Inflammatory macrophage treated with lipopolysaccharide for 1 hour (primary cell): ENCODE measurements around the gene MXI1.

Source experiments
- DNase-seq, 2 donors: peaks; one replicate each; pipeline ENCODE4 v3.0.0-alpha.2; 2020 to 2022

The MXI1 gene

DNA sequence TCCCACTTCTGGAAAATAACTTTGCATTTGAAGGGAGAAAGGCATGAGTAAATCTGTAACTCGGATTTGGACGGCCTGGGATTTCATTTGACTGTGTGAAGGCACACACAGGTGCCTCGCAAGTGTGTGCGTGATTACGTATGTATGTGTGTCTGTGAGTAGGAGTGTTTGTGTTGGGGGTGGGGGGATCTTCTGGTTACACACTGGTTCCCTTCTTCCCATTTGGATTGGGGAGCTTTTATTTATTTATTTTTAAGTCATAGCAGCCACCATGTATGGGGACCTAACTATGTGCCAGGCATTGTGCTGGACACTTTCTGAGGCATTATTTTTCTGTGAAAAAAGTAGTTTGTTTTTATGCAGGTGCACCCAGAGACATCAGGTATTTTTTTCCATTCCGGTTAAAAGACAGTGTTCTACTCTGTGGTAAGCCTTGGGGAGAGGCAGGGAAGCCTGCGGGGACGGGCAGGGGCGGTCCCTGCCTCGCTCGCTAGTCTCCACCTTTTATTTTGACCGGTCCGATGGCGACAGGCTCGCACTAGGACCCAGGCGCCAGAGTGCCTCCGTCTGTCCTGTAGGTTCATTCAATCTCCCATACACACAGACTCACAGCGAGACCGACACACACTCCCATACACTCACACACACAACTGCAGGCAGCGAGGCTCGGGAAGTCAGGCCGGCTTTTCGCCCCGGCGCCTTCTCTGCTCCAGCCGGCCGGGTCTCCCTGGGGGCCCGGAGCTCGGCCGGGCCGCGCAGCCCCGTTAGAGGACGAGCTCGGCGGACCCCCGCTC, at the start of gene MXI1:
Gene MXI1, plus strand, starts transcription at position 595 of the 794 bp plus-strand sequence. CDS start 204 bp downstream, outside the sequence.
- peak; percentile 59 to 63 for DNase-seq

GRCh38 chr10:110158051-110159005, 49.1 kb upstream of the MXI1 start:
- DNase-seq = no peak

- DNase-seq = no peak
These were observed 47.3 kb upstream of the MXI1 start for GRCh38 chr10:110160081-110160480.

- DNase-seq = peak in 1 of 2 donors; percentile 39
These were observed 46.9 kb upstream of the MXI1 start for GRCh38 chr10:110160522-110160921.

DNA sequence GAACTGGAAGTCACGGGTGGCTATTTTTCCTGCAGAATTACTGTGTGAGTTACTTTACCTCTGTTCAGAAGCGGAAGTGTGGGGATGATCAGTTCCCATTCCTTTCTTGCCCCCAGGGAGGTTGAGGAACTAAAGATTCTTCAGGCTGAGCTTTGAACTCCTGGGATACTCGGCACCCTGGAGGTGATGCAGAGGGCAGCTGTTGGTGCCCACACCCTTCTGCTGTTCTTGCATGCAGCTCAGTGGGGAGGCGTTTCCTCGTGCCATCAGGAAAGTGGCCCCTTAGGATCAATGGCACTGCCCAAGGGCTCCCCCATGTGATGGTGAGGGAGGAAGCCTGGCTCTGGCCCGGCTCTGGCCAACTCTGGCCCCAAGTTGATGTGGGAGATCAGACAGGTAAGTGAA, 44.7 kb upstream of the MXI1 start:
- DNase-seq = no peak

DNA sequence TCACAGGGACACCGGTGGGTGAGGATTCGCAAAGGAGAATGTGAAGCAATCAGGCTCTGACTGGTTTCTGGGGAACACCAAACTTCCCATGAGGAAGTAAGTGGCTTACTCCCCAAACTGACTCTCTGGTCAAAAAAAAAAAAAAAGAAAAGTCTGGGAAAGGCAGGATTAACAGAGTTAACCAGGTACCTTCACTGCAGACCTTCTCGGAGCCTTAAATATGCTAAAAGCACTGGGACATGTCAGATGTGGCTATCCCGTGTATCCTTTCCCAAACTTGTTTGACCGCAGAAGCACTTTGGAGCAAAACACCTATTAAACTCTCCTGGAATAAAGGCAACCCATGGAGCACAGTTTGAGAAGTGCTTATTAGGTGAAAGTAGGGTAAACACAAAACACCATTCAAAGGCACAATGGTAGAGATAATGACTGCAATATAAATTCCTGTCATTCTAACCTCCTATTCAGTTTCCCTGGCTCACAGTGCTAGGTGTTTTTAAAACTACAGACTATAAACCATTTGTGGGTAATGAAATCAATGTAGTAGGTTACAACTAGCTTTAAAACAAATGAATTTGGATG, 44.1 kb upstream of the MXI1 start:
- DNase-seq = no peak

- DNase-seq = no peak
These were observed 43.6 kb upstream of the MXI1 start for GRCh38 chr10:110163841-110164240.

DNA sequence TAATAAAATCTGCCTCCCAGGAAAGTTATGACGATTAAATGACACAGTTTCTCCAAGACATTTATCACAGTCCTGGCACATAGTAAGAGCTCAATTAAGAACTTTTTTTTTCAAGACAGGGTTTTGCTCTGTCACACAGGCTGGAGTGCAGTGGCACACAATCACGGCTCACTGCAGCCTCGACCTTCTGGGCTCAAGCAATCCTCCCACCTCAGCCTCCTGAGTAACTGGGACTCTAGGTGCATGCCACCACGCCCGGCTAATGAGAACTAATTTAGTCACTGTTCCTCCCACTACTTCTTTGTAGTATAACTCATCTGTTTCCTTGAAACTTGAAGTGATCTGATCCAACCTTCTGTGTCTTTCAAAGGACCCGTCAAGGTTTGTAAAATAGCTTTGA, 42.2 kb upstream of the MXI1 start:
- DNase-seq = no peak

- DNase-seq = no peak
These were observed 40.3 kb upstream of the MXI1 start for GRCh38 chr10:110167149-110167548.

DNA sequence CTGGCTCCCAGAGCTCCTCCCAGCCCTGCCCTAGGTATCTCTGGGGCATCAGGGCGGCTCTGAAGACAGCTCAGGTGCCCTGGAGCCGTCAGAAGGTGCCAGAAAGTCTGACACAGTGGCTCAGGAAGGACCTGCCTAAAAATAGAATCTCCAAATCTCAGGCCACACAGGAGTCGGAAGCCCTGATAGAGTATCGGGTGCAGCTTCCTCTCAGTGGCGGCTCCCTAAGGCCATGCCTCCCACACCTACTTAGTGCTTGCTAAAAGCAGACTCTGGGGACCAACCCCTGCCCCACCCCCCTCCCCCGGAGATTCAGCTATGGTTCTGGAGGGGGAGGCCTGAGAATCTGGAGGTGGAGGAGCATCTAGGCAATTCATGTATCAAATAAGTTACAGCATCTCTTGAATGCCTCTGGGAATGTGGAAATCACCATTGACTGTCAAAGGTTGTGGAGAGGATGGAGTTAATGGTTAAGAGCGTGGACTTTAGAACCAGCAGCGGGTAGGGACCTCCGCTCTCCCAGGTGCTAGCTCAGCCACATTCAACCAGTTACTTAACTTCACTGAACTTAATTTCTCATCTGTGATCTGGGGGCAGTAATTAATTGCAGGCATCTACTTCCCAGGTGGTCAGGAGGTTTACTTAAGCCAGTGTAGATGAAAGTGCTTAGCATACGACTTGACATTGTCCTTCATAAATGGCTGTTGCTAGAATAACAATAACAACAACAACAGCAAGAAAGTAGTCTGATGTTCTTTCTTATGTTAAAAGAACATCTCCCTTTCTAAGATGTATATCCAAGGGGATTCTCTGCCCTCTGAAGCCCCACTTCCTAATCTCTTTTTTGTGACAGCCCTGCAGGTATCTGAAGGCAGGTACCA, 38.6 kb upstream of the MXI1 start:
- DNase-seq = no peak

DNA sequence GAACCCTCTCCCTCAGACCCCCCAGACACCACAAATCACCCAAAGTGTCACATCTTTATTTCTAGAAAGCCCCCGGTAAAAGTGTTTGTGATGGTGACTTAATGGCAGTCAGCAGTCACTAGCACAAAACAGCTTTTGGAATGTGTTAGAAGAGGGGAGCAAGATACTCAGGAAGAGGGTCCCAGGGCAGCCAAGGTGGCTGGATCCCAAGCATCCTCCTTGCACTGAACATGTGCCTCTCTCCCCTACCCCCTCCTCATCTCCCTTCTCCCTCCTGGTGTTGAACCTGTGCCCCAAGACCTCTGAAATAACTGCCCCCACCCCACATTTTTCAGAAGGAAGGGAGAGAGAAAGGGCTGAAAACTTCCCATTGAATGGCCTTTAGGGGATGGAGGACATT, 37.8 kb upstream of the MXI1 start:
- DNase-seq = no peak

DNA sequence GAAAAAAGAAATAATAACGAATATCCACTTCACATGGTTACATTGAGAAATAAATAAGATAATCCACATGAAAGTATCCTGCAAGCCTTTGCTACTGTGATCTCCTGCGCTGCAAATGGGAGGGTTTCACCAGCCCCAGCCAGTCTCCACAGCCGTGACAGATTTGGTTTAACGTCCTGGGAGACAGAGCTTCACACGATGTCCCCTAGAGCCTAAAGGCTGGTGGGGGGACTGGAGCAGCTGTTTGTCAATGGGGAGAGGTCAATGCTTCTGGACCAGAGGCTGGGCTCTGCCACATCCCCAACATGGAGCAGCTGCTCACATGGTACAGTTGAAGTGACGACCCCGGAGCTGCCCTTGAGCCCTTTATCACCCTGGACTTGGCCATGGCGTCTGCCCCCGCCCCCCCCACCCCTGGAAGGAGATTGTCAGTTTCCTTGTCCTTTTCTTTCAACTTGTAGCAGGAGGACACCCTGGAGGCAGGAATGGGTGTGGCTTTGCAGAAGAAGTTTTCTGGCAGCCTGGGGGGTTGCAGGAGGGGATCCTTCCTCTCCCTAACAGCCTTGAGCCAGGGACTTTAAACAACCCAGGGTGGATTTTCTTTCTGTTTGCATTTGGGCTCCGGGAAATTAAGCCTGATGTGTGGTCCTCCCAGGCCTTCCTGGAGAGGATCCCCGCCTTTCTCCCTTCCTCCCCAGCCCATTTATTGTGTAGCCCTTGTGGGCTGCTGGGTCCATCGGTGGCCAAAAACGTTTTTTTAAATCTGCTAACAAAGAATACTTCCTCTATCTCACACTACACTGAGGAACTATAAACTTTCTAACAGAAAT, 37.0 kb upstream of the MXI1 start:
- DNase-seq = peak; percentile 32 to 33

GRCh38 chr10:110171032-110171431, 36.4 kb upstream of the MXI1 start:
- DNase-seq = no peak

DNA sequence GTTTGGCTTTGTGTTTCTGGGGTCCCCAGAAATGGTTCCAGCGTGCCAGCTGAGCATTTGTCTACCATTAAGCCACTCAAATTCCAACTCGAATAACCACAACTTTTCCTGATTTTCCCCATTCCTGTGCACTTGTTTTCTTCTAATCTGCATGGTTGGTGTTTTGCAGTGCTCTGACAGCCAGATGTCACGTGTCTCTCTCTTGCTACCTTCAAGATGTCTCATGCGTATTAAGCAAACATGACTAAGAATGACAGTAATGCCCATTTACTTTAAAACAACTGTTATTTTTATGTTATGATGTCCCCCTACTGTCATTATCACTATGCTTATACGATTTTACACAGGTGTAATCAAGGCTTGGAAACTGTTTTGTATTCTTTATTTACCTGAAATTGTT, 35.2 kb upstream of the MXI1 start:
- no peak for DNase-seq

DNA sequence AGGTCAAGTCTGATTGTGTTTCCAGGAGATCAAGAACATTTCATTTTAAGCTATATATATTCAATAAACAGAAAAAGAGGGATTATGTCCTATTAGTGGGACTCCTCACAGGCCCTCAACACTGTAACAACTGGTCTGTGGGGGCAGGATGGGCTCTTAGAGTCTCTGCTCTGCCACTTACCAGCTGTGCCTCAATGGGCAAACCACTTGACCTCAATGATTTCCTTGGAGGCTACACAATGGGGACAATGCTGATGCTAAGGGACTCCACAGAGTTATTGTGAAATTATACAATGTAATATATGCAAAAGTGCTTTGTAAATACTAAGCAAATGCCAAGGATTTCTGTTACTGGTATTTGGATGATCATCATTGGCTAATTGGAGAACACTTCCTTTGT, 33.2 kb upstream of the MXI1 start:
- DNase-seq = peak in 1 of 2 donors; percentile 37

DNA sequence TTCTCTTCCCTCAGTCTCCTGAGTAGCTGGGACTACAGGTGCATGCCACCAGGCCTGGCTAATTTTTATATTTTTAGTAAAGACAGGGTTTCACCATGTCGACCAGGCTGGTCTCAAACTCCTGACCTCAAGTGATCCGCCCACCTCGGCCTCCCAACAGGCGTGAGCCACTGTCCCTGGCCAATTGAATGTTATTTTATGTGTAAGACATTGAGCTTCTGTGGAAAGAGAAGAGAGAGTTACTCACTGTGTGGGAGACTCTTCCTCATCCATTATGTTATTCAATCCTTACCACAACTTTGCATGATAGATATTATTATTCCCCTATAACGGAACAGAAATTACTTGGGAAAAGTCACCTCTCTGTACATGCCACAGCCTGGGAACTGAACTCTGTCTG, 32.6 kb upstream of the MXI1 start:
- peak; percentile 61 to 85 for DNase-seq

- DNase-seq = no peak
These were observed 32.0 kb upstream of the MXI1 start for GRCh38 chr10:110175406-110175805.

GRCh38 chr10:110176141-110177030, 31.0 kb upstream of the MXI1 start:
- no peak for DNase-seq

DNA sequence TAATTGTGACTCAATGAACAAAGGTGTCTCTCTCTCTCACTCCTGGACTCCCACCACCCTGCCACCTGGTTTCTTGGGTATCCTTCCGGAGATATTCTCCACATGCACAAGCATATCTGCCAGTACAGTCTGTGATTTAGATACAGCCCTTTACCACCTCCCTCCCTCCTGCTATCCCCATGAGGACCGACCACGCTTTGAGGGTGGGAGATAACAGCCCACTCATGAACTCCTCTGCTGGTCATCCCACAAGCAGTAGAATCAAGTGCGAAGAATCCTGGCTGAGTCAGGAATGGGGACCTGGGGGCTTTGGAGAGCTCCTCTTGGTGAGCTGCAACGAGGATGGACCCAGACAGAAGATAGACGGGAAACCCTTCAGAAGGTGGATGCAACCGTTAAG, 28.2 kb upstream of the MXI1 start:
- DNase-seq = no peak

DNA sequence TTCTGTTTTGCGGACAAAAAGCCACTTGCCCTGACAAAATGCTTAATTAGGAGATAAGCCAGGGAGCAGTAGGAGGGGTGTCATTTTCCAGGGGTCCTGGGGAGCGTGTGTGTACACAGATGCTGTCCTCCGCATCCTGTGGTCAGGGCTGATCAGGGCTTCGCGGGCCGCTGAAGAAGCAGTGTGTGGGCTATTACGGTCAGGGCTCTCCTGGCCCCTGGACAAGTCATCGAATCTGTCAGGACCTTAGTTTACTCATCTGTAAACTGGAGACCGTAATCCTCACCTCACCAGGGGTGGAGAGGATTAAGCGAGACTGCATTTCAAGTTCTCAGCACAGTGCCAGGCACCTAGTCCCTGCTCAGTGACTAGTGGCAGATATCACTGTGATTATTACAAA, 26.0 kb upstream of the MXI1 start:
- no peak for DNase-seq
